ENCODE measurements around the gene ARFGAP2. TPM values are rescaled to one million over a fixed set of nuclear protein-coding genes. Genes with fewer than 3 reads are reported as not detected.

Gene ARFGAP2
- total and polyA plus RNA-seq, 2 of the 8 experiments (the other 6 are each of a cell fraction or from before 2014, with no cell fraction given): 50.2 to 64.0 TPM

DNA sequence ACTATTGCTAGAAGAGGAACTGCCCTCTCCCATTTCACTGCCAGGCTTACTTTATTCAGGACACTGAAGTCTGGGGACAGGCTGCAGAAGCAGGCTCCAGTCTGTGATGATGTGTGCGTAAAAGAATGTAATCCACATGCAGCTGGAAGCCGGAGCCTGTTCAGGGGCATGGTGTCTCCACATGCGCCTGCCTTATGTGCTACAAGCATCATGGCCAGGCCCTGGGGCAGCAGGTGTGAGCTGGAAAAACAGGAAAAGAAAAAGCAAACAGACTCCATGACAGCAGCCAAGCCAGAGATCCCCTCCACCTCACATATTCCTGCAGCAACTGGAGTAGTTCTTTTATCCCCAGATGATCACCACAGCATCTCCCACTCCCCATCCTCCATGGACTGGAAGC is 33.4 kb downstream of the ARFGAP2 start:
- CTCF ChIA-PET (ENCODE audit: partially characterized antibody): interaction anchor here (0.6 to 8.0 kb wide), 6 partner anchors 9 to 223 kb away, joined by 3 to 54 read pairs (median 4); no protein-coding TSS in a partner anchor
- Histone ChIP-seq H2AK5ac (ENCODE audit: low read depth, low read length) (no peak overlapping the region), H4K8ac (ENCODE audit: extremely low read depth, insufficient read depth, low read length) (no peak overlapping the region), H3K4me1 (replicated peaks in 1 of 4; ENCODE audit: control insufficient read depth in 3 of 4, insufficient read depth in 4 of 4, low read length in 3 of 4) (peaks cover 0 to 2% (median 0%) of the 10 kb centered on the region in 4 experiments; a peak in 1 of 7 replicates), H2BK12ac (ENCODE audit: low read depth, low read length) (no peak overlapping the region), H3K14ac (ENCODE audit: insufficient read length) (no peak overlapping the region), H3K4me3 (ENCODE audit: extremely low read depth in 1 of 4, insufficient read depth in 2 of 4, low read depth in 3 of 4, low read length in 4 of 4) (no peak overlapping the region), H3K27ac (ENCODE audit: low read depth, low read length) (no peak overlapping the region), H3K27me3 (replicated peaks in 1 of 4; ENCODE audit: control insufficient read depth in 3 of 4, extremely low read depth in 1 of 4, insufficient read depth in 3 of 4, low read length in 3 of 4) (no peaks in the 10 kb centered on the region), H2AFZ (ENCODE audit: low read length) (no peak overlapping the region), H3K56ac (replicated peaks; ENCODE audit: insufficient read length, low read depth, low read length) (no peak overlapping the region), H3K9ac (replicated peaks in 1 of 4; ENCODE audit: extremely low read depth in 1 of 4, low read depth in 3 of 4, low read length in 3 of 4) (no peak overlapping the region), H2BK15ac (ENCODE audit: low read length) (no peak overlapping the region), H2BK20ac (ENCODE audit: low read length) (no peak overlapping the region), H3K23me2 (ENCODE audit: low read depth, low read length) (no peaks in the 10 kb centered on the region; the same call in 1 of the 2 replicates), H3K18ac (ENCODE audit: extremely low read depth, low read length) (no peak overlapping the region), H3K23ac (ENCODE audit: insufficient read length) (no peak overlapping the region), H4K91ac (replicated peaks; ENCODE audit: insufficient read length, low read length) (no peak overlapping the region), H2BK5ac (ENCODE audit: low read depth, low read length) (no peak overlapping the region), H4K20me1 (replicated peaks in 1 of 2; ENCODE audit: control insufficient read depth in 1 of 2, insufficient read depth in 2 of 2, low read length in 2 of 2) (no peaks in the 10 kb centered on the region), H3K79me2 (ENCODE audit: control insufficient read depth in 1 of 2, insufficient read depth in 2 of 2, low read length in 2 of 2) (no peaks in the 10 kb centered on the region), H3K4me2 (ENCODE audit: insufficient read depth in 1 of 2, low read depth in 2 of 2, low read length in 2 of 2) (no peak overlapping the region), H3K79me1 (ENCODE audit: low read depth, low read length) (no peaks in the 10 kb centered on the region), H4K5ac (ENCODE audit: insufficient read length, low read depth, low read length) (no peak overlapping the region), H3K36me3 (ENCODE audit: control insufficient read depth in 2 of 4, insufficient read depth in 4 of 4, low read length in 3 of 4) (no peaks in the 10 kb centered on the region), H3K4ac (replicated peaks; ENCODE audit: insufficient read length, low read depth, low read length) (no peak overlapping the region), H2BK120ac (replicated peaks; ENCODE audit: low read depth, low read length) (no peak overlapping the region), H3K9me3 (ENCODE audit: insufficient read depth in 2 of 2, low read depth in 1 of 2, low read length in 1 of 2) (no peaks in the 10 kb centered on the region)
- no peak for TF ChIP-seq TAF1 (IDR thresholded peaks at IDR 0.05; ENCODE audit: low read depth, low read length)
- TF ChIP-seq RFX5 (IDR thresholded peaks at IDR 0.05; ENCODE audit: borderline replicate concordance, low read depth, low read length): no peak
- no peak for TF ChIP-seq KDM5A (IDR thresholded peaks at IDR 0.05; ENCODE audit: low read length)
- no peak for TF ChIP-seq SIN3A (conservative IDR thresholded peaks at IDR 0.05 in 1 of 2, IDR thresholded peaks at IDR 0.05 in 1 of 2; ENCODE audit: low read depth in 1 of 2, low read length in 2 of 2)
- TF ChIP-seq KDM4A (IDR thresholded peaks at IDR 0.05; ENCODE audit: low read depth, low read length, severe bottlenecking): no peak
- TF ChIP-seq, protein P1, sequence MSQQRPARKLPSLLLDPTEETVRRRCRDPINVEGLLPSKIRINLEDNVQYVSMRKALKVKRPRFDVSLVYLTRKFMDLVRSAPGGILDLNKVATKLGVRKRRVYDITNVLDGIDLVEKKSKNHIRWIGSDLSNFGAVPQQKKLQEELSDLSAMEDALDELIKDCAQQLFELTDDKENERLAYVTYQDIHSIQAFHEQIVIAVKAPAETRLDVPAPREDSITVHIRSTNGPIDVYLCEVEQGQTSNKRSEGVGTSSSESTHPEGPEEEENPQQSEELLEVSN (IDR thresholded peaks at IDR 0.05): no peak
- TF ChIP-seq CHD1 (IDR thresholded peaks at IDR 0.05; ENCODE audit: low read depth, low read length): no peak
- no peak for TF ChIP-seq EZH2 (IDR thresholded peaks at IDR 0.05; ENCODE audit: low read depth, low read length, severe bottlenecking)
- TF ChIP-seq YY1 (IDR thresholded peaks at IDR 0.05; ENCODE audit: low read depth, low read length): no peak
- TF ChIP-seq GTF2F1 (IDR thresholded peaks at IDR 0.05; ENCODE audit: borderline replicate concordance, low read depth, low read length): no peak
- TF ChIP-seq SUZ12 (IDR thresholded peaks at IDR 0.05; ENCODE audit: low read length): no peak
- no peak for TF ChIP-seq TBP (IDR thresholded peaks at IDR 0.05; ENCODE audit: low read depth, low read length)
- 98% methylated on average over 3 of the region's 3 CpGs; no CpG with 5 or more reads in 1 of the 2 experiments for WGBS, 2 experiments (ENCODE audit: extremely low coverage in 1 of 2, insufficient coverage in 1 of 2, insufficient read length in 1 of 2, insufficient replicate concordance in 2 of 2, low coverage in 1 of 2, low lambda C conversion rate in 2 of 2, missing lambda C conversion rate in 1 of 2)
- POLR2A ChIA-PET (ENCODE audit: partially characterized antibody): interaction anchor here (1.2 kb wide), 1 partner anchor 9 kb away, joined by 5 read pairs; no protein-coding TSS in a partner anchor
- DNase-seq (ENCODE audit: low read depth in 1 of 2, low spot score in 2 of 2) (no peak), FAIRE-seq (no peak)
